ENCODE results near the gene GNAT1. TPM values are rescaled to one million over a fixed set of nuclear protein-coding genes. Genes with fewer than 3 reads are reported as not detected.
"Not testable (repeated sequence)": the region's sequence is repeated elsewhere in the genome, so short reads cannot be mapped to it uniquely, and the experiment has no call there.

Gene GNAT1
- total RNA-seq, 8 experiments from 2014 or later, result 0.27 to 0.66 (median 0.34) TPM; not detected in 4

- in situ Hi-C loops (cut with MboI; ENCODE audit: low pct_unique_long_range_greater_than_20kb in 2 of 9, low sequenced_read_pairs in 9 of 9, unreplicated experiment in 9 of 9), result no loop called here
Observed at GRCh38 chr3:50224639-50225038, 33.2 kb downstream of the GNAT1 start.

GRCh38 chr3:50226888-50227389, 35.5 kb downstream of the GNAT1 start:
- Histone ChIP-seq H3K4me3 (peak overlapping the region; percentile 9 to 72 (median 52)), H3K4me1 (replicated peaks in 1 of 2) (peaks cover 9 to 13% of the 10 kb centered on the region in 2 donors), H3K27ac (no peak overlapping the region)
- 4 to 30% (median 20%) methylated on average over 1 to 5 of the region's 40 CpGs; no CpG with 5 or more reads in 7 of the 10 experiments for WGBS, 10 experiments
- ATAC-seq (replicated peaks in 6 of 8), result peak in 3 of 8 experiments; percentile 21 to 32 (median 27)
- in situ Hi-C loops (cut with MboI; ENCODE audit: low pct_unique_long_range_greater_than_20kb in 2 of 9, low sequenced_read_pairs in 9 of 9, unreplicated experiment in 9 of 9), result no loop called here

More at GRCh38 chr3:50224639-50225038, 33.2 kb downstream of the GNAT1 start:
- Histone ChIP-seq H3K4me1 (replicated peaks in 1 of 2) (peaks cover 12 to 33% of the 10 kb centered on the region in 2 donors), H3K27ac (no peak overlapping the region), H3K4me3 (no peak overlapping the region)
- no peak for ATAC-seq (replicated peaks in 6 of 8)
- WGBS, 10 experiments, result 0 to 78% (median 61%) methylated on average over 1 to 5 of the region's 5 CpGs; no CpG with 5 or more reads in 1 of the 10 experiments

GRCh38 chr3:50227390-50228183, 36.2 kb downstream of the GNAT1 start:
- Histone ChIP-seq H3K4me1 (replicated peaks in 1 of 2) (peaks cover 9 to 13% of the 10 kb centered on the region in 2 donors), H3K27ac (peak overlapping the region; percentile 72 to 82), H3K4me3 (peak overlapping the region; percentile 42 to 72 (median 52))
- ATAC-seq (replicated peaks in 6 of 8), result peak; percentile 86 to 91 (median 86)
- 0 to 10% (median 0%) methylated on average over 1 to 7 of the region's 51 CpGs; no CpG with 5 or more reads in 2 of the 10 experiments for WGBS, 10 experiments
- in situ Hi-C loops (cut with MboI; ENCODE audit: low pct_unique_long_range_greater_than_20kb in 2 of 9, low sequenced_read_pairs in 9 of 9, unreplicated experiment in 9 of 9), result no loop called here

GRCh38 chr3:50228184-50228763, 36.9 kb downstream of the GNAT1 start:
- Histone ChIP-seq H3K27ac (peak overlapping the region; percentile 72 to 82), H3K4me3 (peak overlapping the region; percentile 42 to 72 (median 52)), H3K4me1 (replicated peaks in 1 of 2) (peaks cover 16 to 20% of the 10 kb centered on the region in 2 donors)
- 0 to 80% (median 52%) methylated on average over 1 to 9 of the region's 15 CpGs; no CpG with 5 or more reads in 4 of the 10 experiments for WGBS, 10 experiments
- ATAC-seq (replicated peaks in 6 of 8), result peak in 1 of 8 experiments; percentile 14
- in situ Hi-C loops (cut with MboI; ENCODE audit: low pct_unique_long_range_greater_than_20kb in 2 of 9, low sequenced_read_pairs in 9 of 9, unreplicated experiment in 9 of 9), result not testable (repeated sequence)

- Histone ChIP-seq H3K4me1 (replicated peaks in 1 of 2) (peaks cover 21 to 28% of the 10 kb centered on the region in 2 donors), H3K27ac (no peak overlapping the region), H3K4me3 (no peak overlapping the region)
- WGBS, 10 experiments, result 80 to 100% (median 100%) methylated on average over 1 to 3 of the region's 3 CpGs; no CpG with 5 or more reads in 5 of the 10 experiments
- in situ Hi-C loops (cut with MboI; ENCODE audit: low pct_unique_long_range_greater_than_20kb in 2 of 9, low sequenced_read_pairs in 9 of 9, unreplicated experiment in 9 of 9), result no loop called here
- no peak for ATAC-seq (replicated peaks in 6 of 8)
Observed at GRCh38 chr3:50229490-50229889, 38.1 kb downstream of the GNAT1 start.

GRCh38 chr3:50230104-50230793, 38.8 kb downstream of the GNAT1 start:
- ATAC-seq (replicated peaks in 6 of 8), result no peak
- Histone ChIP-seq H3K27ac (no peak overlapping the region), H3K4me1 (replicated peaks in 1 of 2) (peaks cover 21 to 35% of the 10 kb centered on the region in 2 donors), H3K4me3 (no peak overlapping the region)
- in situ Hi-C loops (cut with MboI; ENCODE audit: low pct_unique_long_range_greater_than_20kb in 2 of 9, low sequenced_read_pairs in 9 of 9, unreplicated experiment in 9 of 9), result no loop called here
- 50 to 100% (median 87%) methylated on average over 1 to 6 of the region's 8 CpGs; no CpG with 5 or more reads in 3 of the 10 experiments for WGBS, 10 experiments

GRCh38 chr3:50230794-50231125, 39.4 kb downstream of the GNAT1 start:
- no peak for ATAC-seq (replicated peaks in 6 of 8)
- no peak overlapping the region for H3K27ac ChIP-seq
- 0 to 100% (median 90%) methylated on average over 1 to 3 of the region's 4 CpGs; no CpG with 5 or more reads in 1 of the 10 experiments for WGBS, 10 experiments

GRCh38 chr3:50231581-50231980, 40.2 kb downstream of the GNAT1 start:
- 17 to 100% (median 77%) methylated on average over 1 to 4 of the region's 5 CpGs; no CpG with 5 or more reads in 7 of the 10 experiments for WGBS, 10 experiments
- H3K4me1 ChIP-seq (replicated peaks in 1 of 2), result peaks cover 24 to 36% of the 10 kb centered on the region in 2 donors
- ATAC-seq (replicated peaks in 6 of 8), result no peak
- no peak overlapping the region for H3K4me3 ChIP-seq
- in situ Hi-C loops (cut with MboI; ENCODE audit: low pct_unique_long_range_greater_than_20kb in 2 of 9, low sequenced_read_pairs in 9 of 9, unreplicated experiment in 9 of 9), result no loop called here
- no peak overlapping the region for H3K27ac ChIP-seq

More at GRCh38 chr3:50230794-50231125, 39.4 kb downstream of the GNAT1 start:
- Histone ChIP-seq H3K4me1 (replicated peaks in 1 of 2) (peaks cover 24 to 39% of the 10 kb centered on the region in 2 donors), H3K4me3 (no peak overlapping the region)
- in situ Hi-C loops (cut with MboI; ENCODE audit: low pct_unique_long_range_greater_than_20kb in 2 of 9, low sequenced_read_pairs in 9 of 9, unreplicated experiment in 9 of 9), result no loop called here

- Histone ChIP-seq H3K4me3 (no peak overlapping the region), H3K4me1 (replicated peaks in 1 of 2) (peaks cover 24 to 36% of the 10 kb centered on the region in 2 donors), H3K27ac (no peak overlapping the region)
- ATAC-seq (replicated peaks in 6 of 8), result no peak
- in situ Hi-C loops (cut with MboI; ENCODE audit: low pct_unique_long_range_greater_than_20kb in 2 of 9, low sequenced_read_pairs in 9 of 9, unreplicated experiment in 9 of 9), result no loop called here
- WGBS, 10 experiments, result 20 to 100% (median 90%) methylated on average over 1 to 2 of the region's 3 CpGs; no CpG with 5 or more reads in 4 of the 10 experiments
Observed at GRCh38 chr3:50232303-50232702, 40.9 kb downstream of the GNAT1 start.

- 67 to 84% methylated on average over 1 to 2 of the region's 4 CpGs; no CpG with 5 or more reads in 8 of the 10 experiments for WGBS, 10 experiments
- ATAC-seq (replicated peaks in 6 of 8), result peak in 4 of 8 experiments; percentile 9 to 22 (median 14)
- H3K4me1 ChIP-seq (replicated peaks in 1 of 2), result peaks cover 22 to 33% of the 10 kb centered on the region in 2 donors
- no peak overlapping the region for H3K4me3 ChIP-seq
- H3K27ac ChIP-seq, result peak overlapping the region in 1 of 2 donors; percentile 44
- in situ Hi-C loops (cut with MboI; ENCODE audit: low pct_unique_long_range_greater_than_20kb in 2 of 9, low sequenced_read_pairs in 9 of 9, unreplicated experiment in 9 of 9), result no loop called here
Observed at GRCh38 chr3:50233176-50233575, 41.8 kb downstream of the GNAT1 start.

- peaks cover 32 to 53% of the 10 kb centered on the region in 2 donors for H3K4me1 ChIP-seq (replicated peaks in 1 of 2)
- peak within 1 kb of the TSS; percentile 33 to 62 for H3K27ac ChIP-seq
- peak within 1 kb of the TSS; percentile 61 to 97 (median 81) for H3K4me3 ChIP-seq
- in situ Hi-C loops (cut with MboI; ENCODE audit: low pct_unique_long_range_greater_than_20kb in 2 of 9, low sequenced_read_pairs in 9 of 9, unreplicated experiment in 9 of 9), result no loop called here
- WGBS, 10 experiments, result 0 to 8% (median 0%) methylated on average over 1 to 14 of the region's 75 CpGs; no CpG with 5 or more reads in 4 of the 10 experiments
- ATAC-seq (replicated peaks in 6 of 8), result peak; percentile 83 to 93 (median 90)
Observed at GRCh38 chr3:50235716-50236483, 44.5 kb downstream of the GNAT1 start, which contains the start of gene GNAI2. Gene GNAI2 (plus strand): TSS chr3:50236204. CDS start chr3:50236336, 132 bp downstream.

All from motor neuron (in vitro differentiated cells).